ENCODE measurements around the gene ERAP2.

DNA sequence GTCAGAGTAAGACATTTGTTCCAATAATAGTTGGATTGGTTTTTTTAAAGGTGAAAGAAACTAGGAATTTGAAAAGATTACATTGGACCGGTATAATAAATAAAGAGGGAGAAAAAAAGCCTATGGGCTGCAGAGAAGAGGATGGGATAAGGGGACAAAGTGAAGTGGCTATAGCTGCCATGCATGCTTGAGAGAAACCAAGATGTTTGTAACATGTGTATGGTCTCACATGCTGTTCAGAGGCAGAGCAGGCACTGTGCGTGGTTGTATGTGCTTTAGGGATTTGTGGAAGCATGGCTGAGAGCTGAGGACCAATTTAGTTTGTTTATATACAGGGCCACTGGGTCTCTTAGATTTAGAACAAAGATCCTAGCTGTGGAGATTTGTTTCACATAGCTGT lies 92.3 kb downstream of the ERAP2 start:
- no peak for TF ChIP-seq POLR2A (IDR thresholded peaks at IDR 0.05)
- TF ChIP-seq, protein P1, sequence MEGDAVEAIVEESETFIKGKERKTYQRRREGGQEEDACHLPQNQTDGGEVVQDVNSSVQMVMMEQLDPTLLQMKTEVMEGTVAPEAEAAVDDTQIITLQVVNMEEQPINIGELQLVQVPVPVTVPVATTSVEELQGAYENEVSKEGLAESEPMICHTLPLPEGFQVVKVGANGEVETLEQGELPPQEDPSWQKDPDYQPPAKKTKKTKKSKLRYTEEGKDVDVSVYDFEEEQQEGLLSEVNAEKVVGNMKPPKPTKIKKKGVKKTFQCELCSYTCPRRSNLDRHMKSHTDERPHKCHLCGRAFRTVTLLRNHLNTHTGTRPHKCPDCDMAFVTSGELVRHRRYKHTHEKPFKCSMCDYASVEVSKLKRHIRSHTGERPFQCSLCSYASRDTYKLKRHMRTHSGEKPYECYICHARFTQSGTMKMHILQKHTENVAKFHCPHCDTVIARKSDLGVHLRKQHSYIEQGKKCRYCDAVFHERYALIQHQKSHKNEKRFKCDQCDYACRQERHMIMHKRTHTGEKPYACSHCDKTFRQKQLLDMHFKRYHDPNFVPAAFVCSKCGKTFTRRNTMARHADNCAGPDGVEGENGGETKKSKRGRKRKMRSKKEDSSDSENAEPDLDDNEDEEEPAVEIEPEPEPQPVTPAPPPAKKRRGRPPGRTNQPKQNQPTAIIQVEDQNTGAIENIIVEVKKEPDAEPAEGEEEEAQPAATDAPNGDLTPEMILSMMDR (IDR thresholded peaks at IDR 0.05) = no peak

Measured in esophagus squamous epithelium (tissue), 4 donors.